ENCODE results near the gene MYOG.

The MYOG gene

DNA sequence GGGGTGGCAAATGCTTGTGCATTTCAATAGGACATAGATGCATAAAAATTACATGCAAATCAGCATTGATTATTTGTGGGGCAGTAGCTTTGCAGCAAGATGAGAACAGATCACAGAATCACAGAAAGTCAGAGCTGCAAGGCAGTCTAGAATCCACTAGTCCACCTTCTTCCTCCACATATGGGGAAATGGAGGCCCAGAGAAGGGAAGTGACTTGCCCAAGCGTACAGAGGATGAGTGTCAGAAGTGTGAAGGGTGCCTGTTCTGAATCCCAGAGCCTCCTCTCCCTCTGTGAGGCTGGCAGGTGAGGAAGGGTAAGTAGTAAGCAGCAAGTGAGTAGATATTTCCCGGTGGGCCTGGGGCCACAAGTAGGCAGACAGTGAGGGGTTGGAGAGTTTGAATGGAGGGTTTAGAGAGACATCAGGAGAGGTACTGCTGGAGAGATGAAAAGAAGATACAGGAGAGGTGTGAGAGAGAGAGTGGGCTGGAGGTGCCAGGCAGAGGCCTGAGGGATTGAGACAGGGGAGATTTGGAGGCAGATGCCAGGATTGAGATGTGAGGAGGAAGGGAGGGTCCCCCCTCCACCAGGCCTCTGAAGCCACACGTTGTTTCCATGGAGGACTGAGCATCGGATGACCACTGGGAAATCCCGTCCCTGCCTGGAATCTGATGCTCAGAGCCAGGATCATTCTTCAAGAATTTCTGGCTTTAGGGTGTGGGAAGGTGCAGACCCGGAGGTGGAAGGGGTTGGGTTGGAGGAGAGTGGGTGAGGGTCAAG lies 4.8 kb upstream of the MYOG start:
- DNase-seq: no peak

DNA sequence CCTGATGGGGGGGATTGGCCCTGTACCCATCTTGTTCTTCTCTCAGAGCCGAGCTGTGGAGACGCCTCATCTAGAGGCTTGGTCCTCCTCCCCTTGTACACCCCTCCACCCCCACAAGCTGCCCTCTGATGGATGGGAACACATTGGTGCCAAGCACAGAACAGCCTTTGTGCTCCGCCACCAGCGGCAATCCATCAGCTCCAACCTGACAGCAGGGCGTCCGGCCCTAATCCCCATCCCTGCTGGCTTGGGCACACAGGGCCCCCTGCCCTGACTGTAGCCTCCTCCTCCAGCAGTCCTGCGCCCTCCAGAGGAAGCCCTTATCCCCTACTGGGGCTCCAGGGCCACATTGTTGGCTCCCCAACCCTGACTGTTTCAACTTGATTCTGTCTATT lies 3.8 kb upstream of the MYOG start:
- DNase-seq: no peak

DNA sequence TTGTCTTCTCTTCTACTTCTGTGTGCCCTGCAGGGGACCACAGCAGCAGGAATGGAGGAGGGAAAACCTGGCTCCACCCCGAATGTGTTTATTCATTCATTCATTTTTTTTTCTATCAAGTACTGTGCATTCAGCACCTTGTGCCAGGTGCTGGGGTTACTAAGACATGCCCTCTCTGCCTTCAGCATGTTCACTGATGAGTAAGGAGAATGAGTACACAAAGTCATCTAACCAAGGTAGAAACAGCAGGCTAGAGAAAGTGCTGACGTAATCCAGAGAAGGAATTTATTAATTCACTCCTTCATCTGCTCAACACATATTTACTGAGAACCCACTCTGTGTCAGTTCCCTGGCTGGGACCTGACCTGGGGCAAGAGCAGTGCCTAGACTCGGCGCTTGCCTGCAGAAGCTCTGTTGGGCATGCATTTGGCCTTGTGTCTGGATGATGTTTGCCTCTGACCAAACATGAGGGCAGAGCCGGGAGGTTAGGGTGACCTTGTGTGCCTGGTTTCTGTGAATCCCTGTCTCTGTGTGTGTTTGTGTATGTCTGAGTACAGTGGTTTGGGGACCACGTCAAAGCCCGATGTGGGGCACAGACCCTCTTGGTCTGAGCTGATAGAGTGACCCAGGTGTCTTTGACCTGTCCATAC lies 3.3 kb upstream of the MYOG start:
- no peak for DNase-seq

DNA sequence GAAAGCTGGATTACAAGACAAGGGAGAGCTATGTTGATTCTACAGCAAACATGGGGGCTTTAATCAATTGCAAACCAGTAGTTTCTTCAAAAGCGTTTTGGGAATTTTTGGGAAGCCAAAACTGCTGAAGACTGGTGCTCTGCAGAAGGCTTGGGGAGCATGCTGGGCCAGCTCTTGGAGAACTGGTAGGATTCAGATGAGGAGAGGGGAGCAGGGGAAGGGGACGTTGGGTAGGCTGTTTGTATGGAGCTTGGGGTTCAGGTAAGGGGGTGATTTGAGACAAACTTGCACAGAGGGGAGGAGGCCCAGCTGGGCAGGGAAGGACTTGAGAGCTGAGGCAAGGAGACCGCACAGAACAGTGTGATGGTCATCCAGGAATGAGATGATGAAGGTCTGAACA lies 2.6 kb upstream of the MYOG start:
- no peak for DNase-seq

DNA sequence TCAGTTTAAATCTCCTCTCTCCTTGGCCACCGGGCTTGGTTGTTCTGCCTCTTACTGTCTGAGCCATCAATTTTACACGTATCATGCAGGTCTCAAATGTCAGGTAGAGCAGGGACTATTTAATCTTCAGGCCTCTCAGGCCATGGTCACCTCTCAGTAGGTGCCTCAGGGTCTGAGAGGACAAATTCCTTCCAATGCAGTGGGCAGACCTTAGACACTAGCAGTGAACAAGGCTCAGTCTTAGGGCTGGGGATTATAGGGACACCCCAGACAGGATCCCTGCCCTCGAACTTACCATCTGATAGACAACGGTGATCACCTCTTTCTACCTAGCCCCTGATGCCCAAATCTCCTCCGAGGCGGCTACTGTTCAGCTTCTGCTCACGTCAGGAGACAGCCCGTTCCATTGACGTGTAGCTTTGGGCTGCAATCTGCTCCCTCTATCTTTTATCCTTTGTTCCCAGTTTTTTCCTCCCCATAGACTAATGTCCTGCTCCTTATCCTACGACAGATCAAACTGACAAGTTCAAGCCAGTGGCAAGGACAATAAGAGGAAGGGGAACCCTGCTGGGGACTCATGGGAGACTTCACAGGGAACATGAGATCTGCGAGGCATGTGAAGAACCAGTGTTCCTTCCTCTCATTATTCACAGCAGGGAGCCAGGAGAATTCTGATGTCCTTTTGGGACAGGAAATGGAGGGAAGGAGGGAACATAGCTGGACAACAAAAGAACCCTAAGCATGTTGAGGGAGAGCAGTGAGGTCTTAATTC lies 1.4 kb upstream of the MYOG start:
- DNase-seq: no peak

DNA sequence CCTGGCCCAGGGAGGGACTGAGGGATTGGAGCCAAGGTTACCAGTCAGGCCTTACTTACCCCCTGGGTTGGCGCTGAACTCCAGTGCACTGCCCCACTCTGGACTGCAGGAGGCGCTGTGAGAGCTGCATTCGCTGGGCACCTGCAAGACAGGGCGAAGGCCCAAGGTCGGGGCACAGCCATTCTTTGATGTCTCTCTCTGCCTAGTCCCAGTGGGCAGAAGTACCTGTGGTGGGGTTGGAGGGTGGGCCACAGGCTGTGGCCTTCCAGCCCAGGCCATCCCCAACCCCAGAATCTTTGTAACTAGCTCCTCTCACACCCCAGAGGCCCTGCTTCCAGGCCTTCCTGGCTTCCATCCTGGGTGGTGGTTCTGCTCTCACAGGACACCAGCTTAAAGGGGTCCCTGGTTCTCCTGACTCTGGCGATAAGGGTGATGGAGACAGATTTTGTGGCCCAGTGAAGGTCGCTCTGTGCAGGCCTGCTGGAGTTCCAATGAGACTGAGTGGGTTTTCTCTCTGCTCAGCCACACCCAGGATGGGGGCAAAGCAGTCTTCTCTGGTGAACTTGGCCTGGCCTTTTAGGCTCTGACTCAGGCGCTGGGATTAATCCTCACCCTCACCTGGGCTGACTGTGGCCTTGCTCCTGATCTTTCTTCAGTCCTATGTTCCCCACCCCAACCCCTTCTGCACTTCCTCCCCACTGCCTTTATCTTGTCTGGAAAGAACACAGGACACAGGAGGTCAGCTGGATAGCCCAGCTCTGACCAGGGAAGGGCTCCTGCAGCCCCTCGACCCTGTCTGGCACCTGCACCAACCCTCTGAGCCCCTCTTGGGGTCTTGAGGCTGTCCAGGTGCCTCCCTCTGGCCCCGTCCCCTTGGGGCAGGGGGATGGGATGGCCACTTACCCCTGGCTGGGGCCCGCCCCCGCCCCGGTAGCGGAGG lies 954 bp downstream of the MYOG start:
- no peak for DNase-seq

DNA sequence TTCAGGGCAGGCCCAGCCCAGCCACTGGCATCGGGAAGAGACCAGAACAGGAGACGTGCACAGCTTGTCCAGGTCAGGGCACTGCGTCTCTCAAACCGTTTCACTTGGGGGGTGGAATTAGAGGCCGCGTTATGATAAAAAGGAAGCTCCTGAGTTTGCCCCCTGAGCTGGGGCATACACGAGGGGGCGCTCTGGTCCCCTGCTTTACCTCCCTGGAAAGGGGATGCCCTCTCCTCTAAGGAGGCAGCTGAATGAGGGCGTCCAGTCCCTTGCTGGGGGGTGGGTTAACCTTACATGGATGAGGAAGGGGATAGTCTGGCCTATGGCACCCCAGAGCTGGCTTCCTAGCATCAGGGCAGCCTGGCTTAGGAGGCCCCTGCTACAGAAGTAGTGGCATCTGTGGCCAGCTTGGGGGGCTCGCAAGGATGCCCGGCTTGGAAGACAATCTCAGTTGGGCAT lies 2.3 kb downstream of the MYOG start:
- no peak for DNase-seq

DNA sequence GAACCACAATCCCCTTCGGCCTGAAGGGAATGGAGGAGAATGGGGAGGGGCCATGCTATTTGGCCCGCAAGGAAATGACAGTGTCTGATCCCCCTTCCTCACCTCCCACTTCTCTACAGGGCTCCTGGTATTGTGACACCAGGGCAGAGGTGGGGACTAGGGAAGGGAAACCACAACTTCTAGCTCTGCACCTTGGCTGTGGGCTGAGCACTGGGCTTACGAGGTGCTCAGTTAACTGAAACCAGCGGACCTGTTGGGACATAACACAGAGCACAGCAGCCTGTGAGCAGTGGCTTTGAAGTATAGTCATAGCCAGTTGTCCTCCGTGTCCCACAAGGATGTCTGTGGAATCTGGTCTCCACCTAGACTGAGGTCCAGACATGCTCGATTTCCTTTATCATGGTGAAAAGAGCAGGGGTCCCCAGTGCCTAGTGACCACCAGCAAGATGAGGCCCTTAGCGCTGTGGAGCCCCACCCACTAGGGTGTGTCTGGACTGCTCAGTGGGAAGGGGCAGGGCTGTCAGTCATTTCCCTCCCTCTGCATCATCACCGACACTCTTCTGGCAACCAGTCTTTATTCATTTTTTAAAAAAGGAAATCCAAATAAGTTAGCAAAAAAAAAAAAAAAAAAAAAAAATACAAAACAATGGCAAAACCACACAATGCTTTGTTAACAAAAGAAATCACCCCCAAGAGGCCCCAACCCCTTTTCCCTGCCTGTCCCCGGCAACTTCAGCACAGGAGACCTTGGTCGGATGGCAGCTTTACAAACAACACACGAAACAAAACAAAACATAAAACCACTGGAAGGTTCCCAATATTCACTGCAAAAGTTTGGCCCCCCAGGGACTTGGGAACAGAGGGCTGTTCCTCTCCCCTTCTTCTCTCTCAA lies 3.0 kb downstream of the MYOG start:
- no peak for DNase-seq

DNA sequence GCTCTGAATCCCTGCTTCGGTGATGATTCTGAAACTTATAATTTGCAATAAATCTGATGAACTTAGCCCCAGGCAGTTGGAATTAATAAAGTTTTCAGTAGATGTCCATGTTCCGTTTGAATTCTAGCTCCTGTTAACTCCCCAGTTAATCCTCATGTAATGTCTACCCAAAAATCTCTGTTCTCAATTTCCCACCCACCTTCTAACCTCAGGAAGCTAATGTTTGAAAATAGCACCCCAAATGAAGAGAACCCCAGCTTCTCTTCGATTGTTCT lies 3.6 kb downstream of the MYOG start:
- DNase-seq: no peak

DNA sequence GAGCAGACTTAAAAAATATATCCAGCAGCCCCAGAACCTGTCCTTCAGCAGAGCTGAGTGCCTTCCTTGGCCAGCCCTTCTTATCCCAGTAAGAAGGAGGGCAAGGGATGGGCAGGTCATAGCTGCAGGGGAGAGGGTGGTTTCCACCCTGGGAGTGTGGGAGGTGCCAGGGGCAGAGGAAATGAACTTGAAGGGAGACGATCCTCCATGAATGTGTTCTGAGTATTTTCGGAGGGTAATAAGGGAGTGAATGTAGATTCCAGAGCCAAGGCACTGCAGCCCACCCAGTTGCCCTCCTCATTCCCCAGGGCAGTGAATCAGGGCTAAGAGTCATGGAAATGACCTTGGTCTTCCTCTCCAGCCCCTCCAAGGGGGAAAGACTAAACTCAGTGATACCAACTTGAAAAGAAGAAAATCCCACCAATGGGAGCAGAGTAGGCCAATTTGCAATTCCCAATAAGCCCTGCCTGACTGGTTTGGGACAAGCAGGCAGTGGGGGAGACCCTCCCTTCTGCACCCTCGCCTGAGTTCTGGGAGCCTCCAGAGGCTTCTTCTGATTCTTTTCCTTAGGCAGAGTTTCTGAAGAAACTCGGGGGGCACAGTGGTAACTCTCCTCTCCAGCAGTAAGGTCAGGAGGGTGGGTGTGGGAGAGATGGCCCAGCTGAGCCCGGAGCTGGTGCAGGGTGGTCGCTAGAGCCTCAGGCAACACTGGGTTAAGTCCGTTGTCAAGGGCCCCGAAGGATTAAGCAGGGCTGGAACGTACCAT lies 4.2 kb downstream of the MYOG start:
- DNase-seq: no peak

DNA sequence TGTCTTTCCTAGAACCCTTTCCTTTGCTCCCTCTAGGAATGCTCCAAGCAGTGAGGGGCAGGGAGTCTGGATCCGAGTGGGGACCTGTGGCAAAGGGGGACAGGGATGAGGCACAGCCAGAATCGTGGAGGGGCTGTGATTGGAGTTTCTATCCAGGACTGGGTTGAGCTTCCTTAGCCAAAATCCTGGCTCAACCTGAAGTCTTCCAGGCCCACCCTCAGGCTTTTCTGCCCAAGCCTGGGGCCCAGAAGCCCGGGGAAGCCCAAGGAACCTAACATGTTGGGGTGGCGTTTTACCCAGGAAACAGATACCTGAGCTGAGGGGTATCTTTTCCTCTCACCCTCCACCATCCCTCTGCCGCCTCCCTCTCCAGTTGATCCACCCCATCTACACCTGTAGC lies 5.4 kb downstream of the MYOG start:
- DNase-seq: no peak

DNA sequence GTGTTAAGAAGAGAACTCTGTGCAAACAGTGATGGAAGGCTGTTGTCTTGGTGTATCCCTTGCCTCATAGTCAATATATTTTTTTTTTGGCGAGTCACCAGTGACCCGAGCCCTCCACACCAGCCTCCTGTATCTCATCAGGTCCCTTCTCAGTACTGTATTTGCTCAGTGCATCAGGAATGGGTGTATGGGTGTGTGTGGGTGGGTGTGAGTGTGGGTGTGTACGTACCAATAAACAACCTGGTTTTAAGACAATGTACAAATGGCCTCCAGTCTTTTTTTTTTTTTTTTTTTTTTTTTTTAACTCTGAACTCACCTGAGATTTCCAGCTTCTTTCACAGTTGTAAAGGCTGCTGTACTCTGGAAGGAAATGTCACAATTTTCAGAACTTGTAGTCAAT lies 7.3 kb downstream of the MYOG start:
- no peak for DNase-seq

DNA sequence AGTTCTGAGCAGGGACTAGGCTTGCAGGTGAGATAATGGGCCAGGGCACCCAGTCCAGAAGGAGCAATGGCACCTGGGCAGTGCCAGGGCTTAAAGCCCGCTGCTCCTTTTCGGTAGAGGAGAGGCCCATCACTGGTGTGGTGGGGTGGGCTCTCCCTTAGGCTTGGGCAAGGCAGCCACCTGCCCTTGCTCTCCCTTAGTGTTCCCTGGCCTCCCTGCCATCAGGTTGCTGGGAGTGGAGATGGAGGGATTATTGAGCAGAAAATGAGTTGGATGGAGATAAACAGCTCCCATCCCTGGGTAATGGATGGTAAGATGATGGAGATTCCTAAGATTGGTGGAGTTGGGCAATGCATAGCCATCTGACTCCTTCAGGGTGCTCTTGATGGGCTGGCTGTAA lies 7.9 kb downstream of the MYOG start:
- DNase-seq: no peak

DNA sequence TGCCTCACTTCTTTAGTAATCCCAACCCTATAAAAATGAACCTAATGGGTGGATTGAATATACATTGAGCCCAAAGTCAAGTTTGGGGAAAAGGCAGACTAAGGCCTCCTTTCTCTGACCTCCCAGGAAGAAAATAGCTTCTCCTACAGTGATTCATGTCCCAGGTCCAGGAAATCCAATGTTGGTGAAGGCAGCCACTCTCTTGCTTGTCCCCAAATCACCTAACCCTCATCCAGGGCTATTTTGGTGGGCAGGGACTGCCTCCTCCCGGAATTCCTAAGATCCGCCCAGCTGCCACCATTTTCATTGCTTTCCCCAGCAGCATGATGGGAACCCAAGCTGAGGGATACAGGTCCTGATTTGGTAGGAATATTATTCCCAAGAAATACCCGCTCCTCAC lies 8.4 kb downstream of the MYOG start:
- no peak for DNase-seq

DNA sequence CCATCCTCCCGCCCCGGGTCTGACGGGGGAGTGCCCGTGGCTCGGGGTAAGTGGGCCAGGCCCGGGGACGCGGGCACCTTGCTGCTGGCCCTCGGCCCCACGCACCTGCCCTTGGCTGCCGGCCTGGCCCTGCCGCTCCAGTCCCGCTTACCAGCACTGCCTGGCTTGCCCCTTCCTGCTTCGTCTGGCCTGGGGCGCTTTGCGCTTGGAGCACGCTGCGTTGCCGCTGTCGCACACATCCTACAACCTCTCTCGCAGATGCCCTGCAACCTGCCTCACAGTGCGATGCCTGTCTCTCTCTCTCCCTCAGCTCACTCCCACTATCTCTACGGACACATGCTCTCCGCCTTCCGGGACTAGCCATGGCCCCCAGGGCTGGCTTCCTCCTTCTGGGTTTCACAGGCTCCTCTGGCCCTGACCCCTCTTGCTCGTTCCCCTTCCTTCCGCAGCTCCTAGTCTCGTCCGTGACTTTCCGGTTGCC lies 9.7 kb downstream of the MYOG start:
- DNase-seq: no peak

DNA sequence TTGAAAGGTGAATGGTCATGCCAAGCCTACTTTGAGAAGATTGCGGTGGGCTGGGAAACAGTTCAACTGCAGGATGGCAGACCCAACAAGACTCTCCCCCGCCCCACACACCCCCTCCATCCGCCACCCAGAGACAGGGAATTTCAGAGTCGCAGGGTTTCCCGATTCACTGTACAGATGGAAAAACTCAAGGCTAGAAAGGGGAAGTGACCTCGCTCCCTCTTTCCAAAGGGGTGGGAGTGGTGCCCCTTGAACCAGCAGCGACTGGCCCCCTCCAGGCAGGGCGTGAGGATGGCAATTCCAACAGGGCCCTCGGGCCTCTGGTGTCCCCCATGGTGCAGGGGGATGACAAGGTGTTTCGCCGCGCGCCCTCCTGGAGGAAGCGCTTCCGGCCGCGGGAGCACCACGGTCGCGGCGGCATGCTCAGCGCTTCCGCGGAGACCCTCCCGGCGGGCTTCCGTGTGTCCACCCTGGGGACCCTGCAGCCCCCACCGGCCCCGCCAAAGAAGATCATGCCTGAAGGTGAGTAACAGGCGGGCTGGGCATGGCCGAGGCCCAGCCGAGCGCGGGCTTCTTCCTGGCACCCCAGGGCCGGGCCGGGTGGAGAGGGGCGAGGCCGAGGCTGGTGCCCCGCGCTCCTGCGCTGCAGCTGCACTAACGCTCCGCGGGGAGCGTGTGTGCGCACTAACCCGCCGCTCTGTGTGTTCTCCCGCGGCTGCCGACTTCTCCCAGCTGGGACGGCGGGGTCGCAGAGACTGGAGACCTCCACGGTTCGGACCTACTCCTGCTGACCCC lies 10.4 kb downstream of the MYOG start:
- no peak for DNase-seq

DNA sequence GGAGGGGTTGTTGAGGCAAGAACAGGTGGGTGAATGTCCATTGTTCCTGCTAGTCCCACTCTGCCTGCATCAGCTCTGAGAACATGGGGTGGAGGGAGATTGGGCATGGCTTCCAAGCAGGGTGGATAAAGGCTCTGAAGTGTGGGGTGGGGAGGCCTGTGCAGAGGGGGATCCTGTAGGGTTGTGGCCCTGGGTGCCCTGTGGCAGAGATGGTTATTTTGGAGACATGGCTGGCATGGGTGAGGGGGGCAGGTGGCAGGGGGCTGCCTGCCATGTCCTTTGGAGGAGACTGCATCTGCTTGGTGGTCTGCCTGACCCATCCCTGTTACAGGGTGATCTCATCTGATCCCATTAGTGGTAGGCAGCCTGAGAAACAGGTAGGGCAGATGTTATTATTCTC lies 11.2 kb downstream of the MYOG start:
- no peak for DNase-seq

DNA sequence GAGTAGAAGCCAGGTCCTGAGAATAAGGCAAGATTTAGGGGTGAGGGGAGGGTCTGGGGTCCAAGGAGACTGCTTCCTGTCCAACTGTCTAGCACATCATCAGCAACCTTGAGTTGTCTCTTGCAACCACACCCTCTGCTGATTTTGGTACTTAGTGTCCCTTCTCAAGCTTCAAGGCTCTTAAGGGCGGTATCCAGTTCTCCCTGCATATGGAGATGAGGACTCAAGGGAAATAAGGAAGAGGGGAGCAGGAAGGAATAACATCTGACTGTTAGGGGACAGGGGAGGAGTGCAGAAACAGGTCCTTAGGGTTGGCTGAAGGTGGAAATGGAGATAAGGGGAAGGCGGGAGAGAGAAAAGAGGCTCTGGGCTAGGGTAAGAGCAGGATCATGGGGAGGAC lies 12.3 kb downstream of the MYOG start:
- DNase-seq: no peak

DNA sequence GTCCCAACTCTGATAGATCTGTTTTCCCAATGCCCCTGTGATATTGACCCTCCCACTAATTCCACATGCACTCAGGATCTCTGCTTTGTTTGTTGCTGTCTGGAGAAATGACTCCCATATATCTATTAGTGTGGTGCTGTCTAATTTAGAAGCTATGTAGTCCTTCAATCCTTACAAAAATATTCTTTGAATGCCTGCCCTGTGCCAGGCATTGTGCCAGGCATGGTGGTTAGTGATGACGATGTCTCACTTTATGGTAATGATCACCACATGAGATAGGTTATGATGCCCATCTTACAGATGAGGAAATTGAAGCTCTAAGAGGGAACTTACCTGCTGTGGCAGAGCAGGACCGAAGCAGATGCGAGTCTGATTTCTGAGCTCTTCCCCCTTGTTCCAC lies 12.9 kb downstream of the MYOG start:
- no peak for DNase-seq

DNA sequence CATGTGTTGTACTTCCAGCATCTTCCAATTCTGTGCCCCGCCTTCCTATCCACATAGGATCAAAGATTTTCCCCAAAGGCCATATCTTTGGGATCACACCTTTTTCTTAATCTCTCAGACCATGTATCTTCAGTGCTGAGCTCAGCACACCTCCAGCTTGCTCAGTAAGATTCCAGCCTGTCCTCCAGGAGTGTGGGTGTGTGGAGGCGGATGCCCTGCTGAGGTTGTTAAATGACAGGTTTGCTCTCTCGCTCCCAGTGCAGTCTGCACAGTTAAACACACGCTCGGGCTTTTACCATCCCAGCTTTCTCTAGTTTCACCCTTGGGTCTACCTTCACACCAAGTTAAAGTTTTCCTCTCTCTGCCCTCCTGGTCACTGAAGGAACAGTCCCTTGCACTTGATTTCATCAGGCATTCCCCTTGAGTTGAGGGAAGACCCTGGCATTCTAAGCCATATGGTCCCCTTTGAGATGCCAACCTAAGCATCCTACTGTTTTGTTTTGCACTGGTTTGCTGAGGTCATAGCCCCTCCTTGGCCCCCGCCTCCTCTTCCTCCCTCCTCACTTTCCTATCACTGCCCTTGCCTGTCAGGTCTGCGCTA lies 13.7 kb downstream of the MYOG start:
- no peak for DNase-seq
